ENCODE data around the gene IPO5. TPM values are rescaled to one million over a fixed set of nuclear protein-coding genes. Genes with fewer than 3 reads are reported as not detected.

Gene IPO5
- total RNA-seq, 1 experiment from 2014 or later, result 342 TPM

DNA sequence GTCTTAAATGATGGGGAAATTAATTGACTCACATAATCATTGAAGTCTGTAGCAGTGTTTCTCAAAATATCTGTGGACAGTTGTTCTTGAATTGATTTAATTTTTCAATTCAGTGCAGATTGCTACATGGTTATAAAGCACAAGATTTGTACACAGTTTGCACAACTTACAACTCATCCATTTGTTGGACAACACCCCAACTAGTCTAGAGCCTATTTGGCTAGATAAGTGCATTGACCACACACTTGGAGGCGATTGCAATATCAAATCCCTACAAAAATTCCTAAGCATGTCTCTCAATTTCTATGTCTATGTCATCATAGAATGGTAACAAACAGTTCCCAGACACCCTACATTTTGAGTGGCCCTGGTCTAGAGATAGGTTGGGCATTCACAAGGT, 48.0 kb upstream of the IPO5 start:
- no peaks in the 10 kb centered on the region for H3K23me2 ChIP-seq (ENCODE audit: insufficient read length, low read depth, low read length, poor library complexity, severe bottlenecking)
- DNase-seq, result no peak
- H3K9ac ChIP-seq (ENCODE audit: extremely low read depth, insufficient read length, low read length), result no peak overlapping the region
- no peak overlapping the region for H3K18ac ChIP-seq (ENCODE audit: insufficient read length, low read depth, low read length)
- no peak overlapping the region for H2BK5ac ChIP-seq (ENCODE audit: insufficient read length, low read length)
- H3K56ac ChIP-seq (ENCODE audit: insufficient read length, low read depth, low read length), result no peak overlapping the region
- no peak overlapping the region for H4K5ac ChIP-seq (ENCODE audit: insufficient read length, low read depth, low read length)
- no peaks in the 10 kb centered on the region for H3K79me2 ChIP-seq (ENCODE audit: insufficient read depth, low read length)
- H3K4me1 ChIP-seq (ENCODE audit: insufficient read depth, low read length), result no peaks in the 10 kb centered on the region
- Mint-ChIP-seq H3K4me3 (no peak overlapping the region), H3K36me3 (ENCODE audit: insufficient read depth in 1 of 3, low read depth in 3 of 3) (no peaks in the 10 kb centered on the region), H3K27me3 (ENCODE audit: low read depth) (peaks cover 8% of the 10 kb centered on the region), H3K9me3 (peaks cover 0 to 4% of the 10 kb centered on the region in 2 experiments; a peak in 2 of 5 replicates), H3K27ac (no peak overlapping the region), H3K4me1 (peaks cover 7 to 8% of the 10 kb centered on the region in 2 experiments)
- H3T11ph ChIP-seq (ENCODE audit: low read length), result no peak overlapping the region
- TF ChIP-seq, protein P1, sequence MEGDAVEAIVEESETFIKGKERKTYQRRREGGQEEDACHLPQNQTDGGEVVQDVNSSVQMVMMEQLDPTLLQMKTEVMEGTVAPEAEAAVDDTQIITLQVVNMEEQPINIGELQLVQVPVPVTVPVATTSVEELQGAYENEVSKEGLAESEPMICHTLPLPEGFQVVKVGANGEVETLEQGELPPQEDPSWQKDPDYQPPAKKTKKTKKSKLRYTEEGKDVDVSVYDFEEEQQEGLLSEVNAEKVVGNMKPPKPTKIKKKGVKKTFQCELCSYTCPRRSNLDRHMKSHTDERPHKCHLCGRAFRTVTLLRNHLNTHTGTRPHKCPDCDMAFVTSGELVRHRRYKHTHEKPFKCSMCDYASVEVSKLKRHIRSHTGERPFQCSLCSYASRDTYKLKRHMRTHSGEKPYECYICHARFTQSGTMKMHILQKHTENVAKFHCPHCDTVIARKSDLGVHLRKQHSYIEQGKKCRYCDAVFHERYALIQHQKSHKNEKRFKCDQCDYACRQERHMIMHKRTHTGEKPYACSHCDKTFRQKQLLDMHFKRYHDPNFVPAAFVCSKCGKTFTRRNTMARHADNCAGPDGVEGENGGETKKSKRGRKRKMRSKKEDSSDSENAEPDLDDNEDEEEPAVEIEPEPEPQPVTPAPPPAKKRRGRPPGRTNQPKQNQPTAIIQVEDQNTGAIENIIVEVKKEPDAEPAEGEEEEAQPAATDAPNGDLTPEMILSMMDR (conservative IDR thresholded peaks at IDR 0.05), result no peak
- no peak overlapping the region for H3K4ac ChIP-seq (ENCODE audit: low read depth, low read length)
- no peaks in the 10 kb centered on the region for H3K27me3 ChIP-seq (ENCODE audit: insufficient read depth, low read length)
- no peak overlapping the region for H3K27ac ChIP-seq (ENCODE audit: insufficient read length, low read depth, low read length)
- H3K23ac ChIP-seq (ENCODE audit: insufficient read length, low read depth, low read length), result no peak overlapping the region
- H2AK5ac ChIP-seq (ENCODE audit: insufficient read length, low read length), result no peak overlapping the region
- no peaks in the 10 kb centered on the region for H3K9me3 ChIP-seq (ENCODE audit: control insufficient read depth, low read depth, low read length)
- H4K91ac ChIP-seq (ENCODE audit: insufficient read length, low read depth, low read length), result no peak overlapping the region
- H2BK120ac ChIP-seq (ENCODE audit: low read depth, low read length, poor library complexity, severe bottlenecking), result no peak overlapping the region
- no peak overlapping the region for H2BK20ac ChIP-seq (ENCODE audit: low read depth, low read length, poor library complexity, severe bottlenecking)
- WGBS (ENCODE audit: extremely low coverage, insufficient read length, low lambda C conversion rate), result no CpG with 5 or more reads among the region's 1 CpG
- no peak overlapping the region for H4K8ac ChIP-seq (replicated peaks; ENCODE audit: insufficient read length, low read depth, low read length)
- H2BK12ac ChIP-seq (ENCODE audit: insufficient read length, low read depth, low read length), result no peak overlapping the region
- H2AFZ ChIP-seq (ENCODE audit: low read length), result no peak overlapping the region
- no peak overlapping the region for H2BK15ac ChIP-seq (ENCODE audit: low read depth, low read length)
- no peak overlapping the region for H3K4me2 ChIP-seq (ENCODE audit: insufficient read depth, insufficient read length, low read length)
- no peaks in the 10 kb centered on the region for H3K79me1 ChIP-seq (ENCODE audit: insufficient read depth, low read depth, low read length, poor library complexity, severe bottlenecking)
- H3K14ac ChIP-seq (ENCODE audit: insufficient read depth, low read length), result no peak overlapping the region
- no peaks in the 10 kb centered on the region for H4K20me1 ChIP-seq (ENCODE audit: control insufficient read depth, insufficient read depth, insufficient read length)

Data from H9 (cell line).